HG03521 (cell line): ENCODE data around the gene TOMM20.

ENCODE experiments used
- ATAC-seq: cut with Tn5 transposase; IDR thresholded peaks from one replicate; pipeline ENCODE4 v1.9.1; 2021; ENCODE audit warnings: mild to moderate bottlenecking, moderate library complexity; ENCODE audit not compliant: unreplicated experiment

The TOMM20 gene

GRCh38 chr1:235136111-235136510 lies 7.5 kb upstream of the TOMM20 start:
- ATAC-seq: no peak

GRCh38 chr1:235134171-235134570 lies 5.5 kb upstream of the TOMM20 start:
- no peak for ATAC-seq

GRCh38 chr1:235133086-235133485 lies 4.4 kb upstream of the TOMM20 start:
- ATAC-seq: no peak

- ATAC-seq: no peak
These were observed 3.3 kb upstream of the TOMM20 start for GRCh38 chr1:235131961-235132360.

GRCh38 chr1:235130766-235131270 lies 2.2 kb upstream of the TOMM20 start:
- no peak for ATAC-seq

GRCh38 chr1:235129774-235130570 lies 1.3 kb upstream of the TOMM20 start:
- no peak for ATAC-seq

GRCh38 chr1:235127732-235128455 lies 743 bp downstream of the TOMM20 start:
- ATAC-seq: no peak

- ATAC-seq: no peak
These were observed 1.4 kb downstream of the TOMM20 start for GRCh38 chr1:235127203-235127602.

GRCh38 chr1:235124665-235125064 lies 4.0 kb downstream of the TOMM20 start:
- no peak for ATAC-seq

GRCh38 chr1:235124111-235124510 lies 4.5 kb downstream of the TOMM20 start:
- ATAC-seq: no peak

GRCh38 chr1:235122348-235122747 lies 6.3 kb downstream of the TOMM20 start:
- no peak for ATAC-seq

- no peak for ATAC-seq
These were observed 15.3 kb downstream of the TOMM20 start for GRCh38 chr1:235113183-235113917.

GRCh38 chr1:235112297-235113182 lies 16.1 kb downstream of the TOMM20 start:
- no peak for ATAC-seq

GRCh38 chr1:235111107-235111506 lies 17.5 kb downstream of the TOMM20 start:
- ATAC-seq: no peak

GRCh38 chr1:235108876-235109275 lies 19.8 kb downstream of the TOMM20 start:
- ATAC-seq: no peak

- no peak for ATAC-seq
These were observed 20.4 kb downstream of the TOMM20 start for GRCh38 chr1:235108185-235108593.

GRCh38 chr1:235107368-235108184 lies 21.1 kb downstream of the TOMM20 start:
- no peak for ATAC-seq

- ATAC-seq: no peak
These were observed 22.2 kb downstream of the TOMM20 start for GRCh38 chr1:235106457-235106856.
